Measurements from ENCODE around the gene GRK5. TPM values are rescaled to one million over a fixed set of nuclear protein-coding genes. Genes with fewer than 3 reads are reported as not detected.

Gene GRK5
- total and polyA plus RNA-seq, 4 donors, result 18.5 to 43.1 (median 40.3) TPM

DNA sequence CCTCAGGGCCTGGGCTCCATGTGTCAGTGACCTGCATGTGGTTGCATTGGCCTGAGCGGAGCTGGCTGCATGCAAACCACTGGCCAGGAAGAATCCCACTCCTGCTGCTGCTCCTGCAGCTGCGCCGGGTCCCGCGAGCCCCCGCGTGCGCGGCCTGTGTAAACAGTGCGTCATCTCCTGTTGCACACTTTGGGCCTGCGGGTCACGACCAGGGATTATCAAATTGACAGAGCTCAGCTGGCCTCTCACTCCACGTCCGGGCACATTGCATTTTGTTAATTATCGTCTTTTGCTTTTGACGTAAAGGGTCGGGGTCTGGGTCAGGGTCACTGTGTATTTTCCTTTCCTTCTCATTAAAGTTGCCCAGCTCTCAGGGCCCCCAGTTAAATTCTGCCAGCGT is 202.5 kb downstream of the GRK5 start:
- Histone ChIP-seq H3K27me3 (ENCODE audit: control insufficient read depth in 3 of 3, insufficient read depth in 3 of 3, low read length in 2 of 3) (no peaks in the 10 kb centered on the region), H3K4me3 (no peak overlapping the region), H3K4me1 (ENCODE audit: control insufficient read depth in 5 of 5, insufficient read depth in 5 of 5, low read length in 5 of 5) (peaks cover 5 to 59% (median 32%) of the 10 kb centered on the region in 5 donors), H3K9me3 (ENCODE audit: control insufficient read depth in 4 of 4, insufficient read depth in 3 of 4, low read length in 3 of 4) (no peaks in the 10 kb centered on the region), H3K27ac (ENCODE audit: low read depth in 1 of 2, low read length in 1 of 2) (peak overlapping the region in 1 of 2 donors; percentile 71), H3K36me3 (ENCODE audit: control insufficient read depth in 4 of 4, insufficient read depth in 4 of 4, low read length in 4 of 4) (peaks cover 0 to 2% (median 0%) of the 10 kb centered on the region in 4 donors), H3K9ac (ENCODE audit: insufficient read depth in 1 of 2, low read length in 2 of 2) (no peak overlapping the region)
- DNase-seq (peak; percentile 75 to 86 (median 80)), ATAC-seq (ENCODE audit: insufficient read depth, low FRiP score) (no peak)
- 71 to 74% methylated on average over 18 of the region's 18 CpGs for WGBS, 2 donors
- TF ChIP-seq, protein P1, sequence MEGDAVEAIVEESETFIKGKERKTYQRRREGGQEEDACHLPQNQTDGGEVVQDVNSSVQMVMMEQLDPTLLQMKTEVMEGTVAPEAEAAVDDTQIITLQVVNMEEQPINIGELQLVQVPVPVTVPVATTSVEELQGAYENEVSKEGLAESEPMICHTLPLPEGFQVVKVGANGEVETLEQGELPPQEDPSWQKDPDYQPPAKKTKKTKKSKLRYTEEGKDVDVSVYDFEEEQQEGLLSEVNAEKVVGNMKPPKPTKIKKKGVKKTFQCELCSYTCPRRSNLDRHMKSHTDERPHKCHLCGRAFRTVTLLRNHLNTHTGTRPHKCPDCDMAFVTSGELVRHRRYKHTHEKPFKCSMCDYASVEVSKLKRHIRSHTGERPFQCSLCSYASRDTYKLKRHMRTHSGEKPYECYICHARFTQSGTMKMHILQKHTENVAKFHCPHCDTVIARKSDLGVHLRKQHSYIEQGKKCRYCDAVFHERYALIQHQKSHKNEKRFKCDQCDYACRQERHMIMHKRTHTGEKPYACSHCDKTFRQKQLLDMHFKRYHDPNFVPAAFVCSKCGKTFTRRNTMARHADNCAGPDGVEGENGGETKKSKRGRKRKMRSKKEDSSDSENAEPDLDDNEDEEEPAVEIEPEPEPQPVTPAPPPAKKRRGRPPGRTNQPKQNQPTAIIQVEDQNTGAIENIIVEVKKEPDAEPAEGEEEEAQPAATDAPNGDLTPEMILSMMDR (IDR thresholded peaks at IDR 0.05; ENCODE audit: control extremely low read depth, extremely low read depth), result no peak

DNA sequence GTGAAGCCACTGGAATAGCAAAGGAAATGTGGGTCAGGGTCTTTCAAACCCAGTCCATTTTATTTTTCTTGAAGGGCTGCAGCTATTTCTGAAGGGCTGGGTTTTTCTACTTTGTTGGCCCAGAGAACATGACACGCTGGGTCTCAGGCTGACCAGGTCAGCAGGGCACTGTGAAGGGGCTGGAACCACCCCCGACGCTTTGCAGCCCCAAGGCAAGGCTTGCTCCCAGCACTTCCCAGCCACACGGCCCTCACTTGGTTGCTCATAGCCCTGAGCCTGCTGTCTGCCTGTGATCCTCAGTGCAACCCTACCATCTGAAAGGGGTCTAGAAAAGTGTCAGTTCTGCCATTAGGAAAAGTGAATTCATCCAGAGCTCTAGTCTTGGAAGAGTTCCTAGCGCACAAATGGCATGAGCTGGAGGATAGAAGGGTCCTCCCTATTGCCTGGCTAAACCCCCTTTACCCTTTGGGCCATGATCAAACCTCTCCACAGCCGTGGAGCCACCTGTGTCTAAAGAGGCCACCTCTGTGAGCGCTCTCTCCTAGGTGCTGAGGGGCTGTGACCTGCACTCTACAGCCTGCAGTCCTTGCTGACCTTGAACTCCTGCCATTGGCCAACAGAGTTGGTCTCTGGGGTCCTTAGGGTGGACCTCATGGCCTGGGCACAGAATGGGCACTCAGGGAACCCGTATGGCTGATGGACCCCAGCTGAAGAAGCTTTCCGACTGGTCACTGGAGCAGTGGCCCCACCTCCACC is 203.2 kb downstream of the GRK5 start:
- WGBS, 2 donors, result 91% methylated on average over 9 of the region's 9 CpGs
- Histone ChIP-seq H3K9me3 (ENCODE audit: control insufficient read depth in 4 of 4, insufficient read depth in 3 of 4, low read length in 3 of 4) (no peaks in the 10 kb centered on the region), H3K27ac (ENCODE audit: low read depth in 1 of 2, low read length in 1 of 2) (peak overlapping the region in 1 of 2 donors; percentile 57), H3K4me1 (ENCODE audit: control insufficient read depth in 5 of 5, insufficient read depth in 5 of 5, low read length in 5 of 5) (peaks cover under 1 to 63% (median 28%) of the 10 kb centered on the region in 5 donors), H3K27me3 (ENCODE audit: control insufficient read depth in 3 of 3, insufficient read depth in 3 of 3, low read length in 2 of 3) (no peaks in the 10 kb centered on the region), H3K36me3 (ENCODE audit: control insufficient read depth in 4 of 4, insufficient read depth in 4 of 4, low read length in 4 of 4) (peaks cover 0 to 2% (median 0%) of the 10 kb centered on the region in 4 donors), H3K4me3 (no peak overlapping the region), H3K9ac (ENCODE audit: insufficient read depth in 1 of 2, low read length in 2 of 2) (no peak overlapping the region)
- TF ChIP-seq, protein P1 (IDR thresholded peaks at IDR 0.05; ENCODE audit: control extremely low read depth, extremely low read depth), result no peak
- no peak for ATAC-seq (ENCODE audit: insufficient read depth, low FRiP score)
- no peak for DNase-seq

DNA sequence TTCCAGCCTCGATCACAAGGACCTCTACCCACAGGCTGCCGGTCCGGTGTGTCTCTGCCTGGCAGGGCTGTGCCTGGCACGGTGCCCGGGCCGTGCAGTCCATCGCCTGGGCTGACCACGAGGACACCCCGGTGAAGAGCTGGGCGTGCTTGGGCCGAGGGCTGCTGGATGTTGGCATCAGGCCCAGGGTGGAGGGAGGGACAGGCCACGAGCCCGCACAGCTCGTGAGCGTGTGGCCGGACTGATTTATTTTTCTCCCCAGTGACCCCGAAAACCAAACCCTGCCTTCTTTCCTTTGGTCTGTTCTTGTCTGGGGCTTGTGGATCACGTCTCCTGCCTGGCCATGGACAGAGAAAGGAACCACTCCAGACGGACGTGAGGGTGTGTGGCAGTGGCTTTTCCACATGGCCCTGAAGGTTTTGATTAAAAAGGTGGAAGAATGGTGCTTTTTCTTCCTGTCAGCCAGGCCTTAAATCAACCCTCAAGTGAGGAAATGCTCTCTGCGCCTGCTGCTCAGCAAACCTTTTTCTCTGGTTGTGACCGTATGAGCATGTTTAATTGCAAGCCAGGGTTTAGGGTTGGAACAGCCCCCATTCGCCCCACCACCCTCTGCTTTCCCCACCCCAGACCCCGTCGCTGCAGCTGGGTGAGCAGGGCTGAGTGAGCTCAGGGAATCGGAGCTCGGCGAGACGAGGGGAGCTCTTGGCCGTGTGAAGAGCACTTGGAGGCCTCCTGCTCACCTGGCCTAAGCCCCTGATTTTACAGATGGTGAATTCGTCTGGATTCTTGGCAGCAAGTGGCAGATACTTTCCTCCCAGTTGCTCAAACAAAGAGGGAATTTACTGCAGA is 205.1 kb downstream of the GRK5 start:
- Histone ChIP-seq H3K27ac (ENCODE audit: low read depth in 1 of 2, low read length in 1 of 2) (peak overlapping the region in 1 of 2 donors; percentile 76), H3K9me3 (ENCODE audit: control insufficient read depth in 4 of 4, insufficient read depth in 3 of 4, low read length in 3 of 4) (no peaks in the 10 kb centered on the region), H3K4me3 (no peak overlapping the region), H3K4me1 (ENCODE audit: control insufficient read depth in 5 of 5, insufficient read depth in 5 of 5, low read length in 5 of 5) (peaks cover 0 to 53% (median 28%) of the 10 kb centered on the region in 5 donors), H3K9ac (ENCODE audit: insufficient read depth in 1 of 2, low read length in 2 of 2) (no peak overlapping the region), H3K36me3 (ENCODE audit: control insufficient read depth in 4 of 4, insufficient read depth in 4 of 4, low read length in 4 of 4) (no peaks in the 10 kb centered on the region), H3K27me3 (ENCODE audit: control insufficient read depth in 3 of 3, insufficient read depth in 3 of 3, low read length in 2 of 3) (no peaks in the 10 kb centered on the region)
- peak; percentile 77 to 83 (median 80) for DNase-seq
- TF ChIP-seq, protein P1 (IDR thresholded peaks at IDR 0.05; ENCODE audit: control extremely low read depth, extremely low read depth), result no peak
- no peak for ATAC-seq (ENCODE audit: insufficient read depth, low FRiP score)
- WGBS, 2 donors, result 32 to 59% methylated on average over 31 of the region's 31 CpGs

All from lung (tissue), 12 donors.